Activated naive CD4-positive, alpha-beta T cell treated with Interleukin-2 at 50 U/mL for 16 hours (primary cell): ENCODE data around the gene NKAIN2.
"Not testable (repeated sequence)": the region's sequence is repeated elsewhere in the genome, so short reads cannot be mapped to it uniquely, and the experiment has no call there.

Experiments
- DNase-seq: peaks from one replicate; pipeline ENCODE4 v3.0.0-alpha.2; 2020

Gene NKAIN2

GRCh38 chr6:123897965-123898364 lies 94.3 kb downstream of the NKAIN2 start:
- no peak for DNase-seq

DNA sequence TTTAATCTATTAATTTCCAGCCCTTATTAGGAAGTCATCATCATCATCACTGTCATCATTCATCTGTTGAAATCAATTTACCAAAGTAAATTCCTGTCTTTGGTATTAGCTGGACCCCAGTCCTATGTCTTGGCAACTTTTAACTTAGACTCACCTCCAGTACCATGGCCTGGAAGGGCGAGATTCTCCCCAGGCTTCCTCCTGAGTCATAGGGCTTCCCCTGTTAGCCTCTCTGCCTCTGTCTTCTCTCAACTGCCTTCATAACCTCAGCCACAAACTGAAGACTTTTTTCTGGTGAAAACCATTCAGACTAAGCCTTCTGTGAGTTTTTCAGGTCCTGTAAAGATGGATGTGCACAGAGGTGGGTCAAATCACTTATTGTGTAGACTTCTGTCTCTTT lies 95.0 kb downstream of the NKAIN2 start:
- DNase-seq, result no peak

DNA sequence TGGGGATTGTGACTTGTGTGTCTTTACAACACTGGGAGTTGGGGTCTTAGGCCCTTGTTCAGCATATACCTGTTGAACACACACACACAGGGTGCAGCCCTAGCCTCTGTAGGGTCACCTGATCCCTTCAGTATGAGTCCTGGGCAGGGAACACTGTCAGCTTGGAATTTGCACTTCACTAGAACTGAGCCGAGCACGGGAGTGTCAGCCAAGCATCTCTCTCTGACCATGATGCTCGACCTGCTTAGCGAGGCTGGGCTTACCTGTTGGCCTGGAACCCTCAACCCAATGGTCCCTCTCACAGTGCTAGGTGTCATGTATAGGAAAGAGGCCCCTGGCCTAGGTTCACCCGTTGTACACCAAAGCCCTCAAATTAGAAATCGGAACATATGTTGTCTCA lies 96.1 kb downstream of the NKAIN2 start:
- DNase-seq, result no peak

DNA sequence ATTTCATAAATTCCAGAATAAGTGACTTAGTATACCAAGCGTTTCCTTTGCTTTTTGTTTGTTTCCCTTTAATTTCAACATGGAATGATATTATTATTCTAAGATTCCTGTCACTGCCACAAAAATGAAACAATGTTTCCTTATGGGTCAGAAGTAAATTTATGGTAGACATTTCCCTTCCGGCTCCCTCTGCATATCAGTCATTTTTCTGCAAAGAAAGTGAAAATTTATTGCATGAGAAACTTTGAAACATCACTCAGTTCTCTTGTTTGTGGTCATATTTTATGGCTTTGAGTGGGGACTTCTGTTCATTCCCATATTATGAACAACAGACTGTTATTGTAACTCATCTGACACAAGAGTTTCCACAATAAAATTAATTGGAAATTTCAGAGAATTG lies 97.8 kb downstream of the NKAIN2 start:
- no peak for DNase-seq

GRCh38 chr6:123902738-123903313 lies 99.2 kb downstream of the NKAIN2 start:
- no peak for DNase-seq

GRCh38 chr6:123904228-123904627 lies 100.6 kb downstream of the NKAIN2 start:
- no peak for DNase-seq

DNA sequence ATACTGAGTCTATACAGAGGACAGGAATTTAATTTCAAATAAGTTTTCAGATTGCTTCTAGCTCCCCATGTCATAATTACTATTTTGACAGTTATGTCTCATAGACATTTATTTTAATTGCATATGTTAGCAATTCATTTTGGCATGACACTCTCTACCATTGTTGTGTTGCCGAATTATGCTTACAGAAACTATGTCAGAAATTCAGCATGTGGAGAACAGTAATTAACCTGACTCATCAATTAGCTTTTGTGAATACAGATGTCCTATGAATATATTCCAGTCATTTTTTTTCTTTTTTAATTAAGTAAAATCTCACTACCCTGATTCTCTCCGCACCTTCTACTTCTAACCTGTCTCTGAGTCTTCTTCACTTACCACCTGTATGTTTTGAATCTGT lies 105.1 kb downstream of the NKAIN2 start:
- no peak for DNase-seq

DNA sequence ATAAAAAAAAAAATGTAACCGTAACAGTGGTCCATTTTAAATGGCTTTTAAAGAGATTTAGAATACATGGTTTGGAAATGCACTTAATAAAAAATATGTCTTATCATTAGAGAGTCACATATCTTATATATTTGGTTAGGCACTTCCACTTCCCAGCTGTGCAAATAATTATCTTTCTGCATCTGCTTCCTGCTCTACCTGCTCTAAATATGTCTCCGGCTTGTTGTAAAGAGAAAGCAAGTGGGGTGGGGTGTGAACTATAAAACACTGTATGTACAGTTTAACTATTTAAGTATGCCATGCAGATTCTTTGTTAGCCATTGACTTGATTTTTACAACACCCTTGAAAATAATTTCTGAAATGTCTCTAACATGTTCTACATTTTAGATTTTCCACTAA lies 106.3 kb downstream of the NKAIN2 start:
- DNase-seq, result no peak

GRCh38 chr6:123913863-123914262 lies 110.2 kb downstream of the NKAIN2 start:
- DNase-seq, result no peak

GRCh38 chr6:123923379-123923778 lies 119.7 kb downstream of the NKAIN2 start:
- not testable (repeated sequence) for DNase-seq

GRCh38 chr6:123925350-123925749 lies 121.7 kb downstream of the NKAIN2 start:
- no peak for DNase-seq

GRCh38 chr6:123925842-123926399 lies 122.3 kb downstream of the NKAIN2 start:
- no peak for DNase-seq

DNA sequence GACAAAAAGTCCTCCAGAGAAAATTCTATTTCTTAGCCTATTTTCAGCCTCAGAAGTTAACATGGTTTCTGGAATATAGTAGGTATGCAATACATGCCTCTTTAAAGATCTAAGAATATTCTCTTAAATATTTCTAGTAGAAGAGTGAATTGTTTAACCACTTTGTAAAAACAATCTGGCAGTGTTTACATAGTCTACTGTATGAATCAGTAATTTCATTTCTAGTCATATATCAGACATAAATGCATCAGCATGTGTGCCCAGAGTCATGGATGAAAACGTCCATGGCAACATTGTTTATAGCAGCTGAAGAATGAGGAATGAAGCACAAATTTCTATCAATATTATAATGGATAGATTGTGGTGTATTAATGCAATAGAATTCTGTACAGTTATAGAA lies 124.9 kb downstream of the NKAIN2 start:
- DNase-seq, result no peak

- no peak for DNase-seq
Observed at GRCh38 chr6:123931928-123932327, 128.3 kb downstream of the NKAIN2 start.

GRCh38 chr6:123940551-123940950 lies 136.9 kb downstream of the NKAIN2 start:
- DNase-seq, result no peak

- DNase-seq, result no peak
Observed at GRCh38 chr6:123941855-123942254, 138.2 kb downstream of the NKAIN2 start.

DNA sequence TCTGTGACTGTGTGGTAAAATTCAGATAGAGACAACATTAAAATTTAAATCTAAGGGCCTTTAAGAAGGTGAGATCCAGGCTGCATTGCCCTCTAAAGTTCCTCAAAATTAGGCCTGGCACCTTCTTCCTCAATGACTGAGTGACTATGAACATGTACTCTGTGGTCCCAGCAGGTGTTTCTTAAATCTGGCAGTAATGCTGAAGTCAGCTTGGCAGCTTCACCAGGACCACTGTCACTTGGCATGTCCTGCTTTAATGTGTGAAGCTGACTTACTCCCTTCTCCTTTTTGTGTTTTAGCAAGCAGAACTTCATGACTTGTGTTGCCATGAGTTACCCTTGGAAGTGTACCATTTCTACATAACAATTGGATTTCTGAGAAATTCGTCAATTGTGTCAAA lies 141.7 kb downstream of the NKAIN2 start:
- no peak for DNase-seq

- no peak for DNase-seq
Observed at GRCh38 chr6:123953920-123954319, 150.3 kb downstream of the NKAIN2 start.

DNA sequence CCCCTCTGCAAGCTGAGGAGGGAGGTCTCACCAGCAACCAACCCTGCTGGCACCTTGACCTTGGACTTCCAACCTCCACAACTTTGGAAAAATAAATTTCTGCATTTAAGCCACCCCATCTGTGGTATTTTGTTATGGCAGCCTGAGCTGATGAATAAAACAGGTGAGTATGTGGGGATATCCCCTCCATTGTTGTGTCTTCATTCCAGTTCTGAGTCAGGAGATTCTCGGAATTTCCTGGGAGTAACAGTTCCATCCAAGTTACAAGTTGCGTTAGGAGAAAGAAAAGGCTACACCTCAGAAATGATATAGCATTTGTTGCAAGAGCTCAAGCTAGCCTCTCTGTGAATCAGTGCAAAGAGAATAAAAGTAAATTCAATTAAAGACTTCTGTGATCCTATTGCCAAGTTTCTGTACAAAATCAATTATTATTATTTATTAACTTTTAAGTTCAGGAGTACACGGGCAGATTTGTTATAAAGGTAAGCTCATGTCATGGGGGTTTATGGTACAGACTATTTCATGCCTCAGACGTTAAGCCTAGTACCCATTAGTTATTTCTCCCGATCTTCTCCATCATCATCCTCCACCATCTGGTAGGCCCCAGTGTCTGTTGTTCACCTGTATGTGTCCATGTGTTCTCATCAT lies 153.0 kb downstream of the NKAIN2 start:
- DNase-seq, result no peak

DNA sequence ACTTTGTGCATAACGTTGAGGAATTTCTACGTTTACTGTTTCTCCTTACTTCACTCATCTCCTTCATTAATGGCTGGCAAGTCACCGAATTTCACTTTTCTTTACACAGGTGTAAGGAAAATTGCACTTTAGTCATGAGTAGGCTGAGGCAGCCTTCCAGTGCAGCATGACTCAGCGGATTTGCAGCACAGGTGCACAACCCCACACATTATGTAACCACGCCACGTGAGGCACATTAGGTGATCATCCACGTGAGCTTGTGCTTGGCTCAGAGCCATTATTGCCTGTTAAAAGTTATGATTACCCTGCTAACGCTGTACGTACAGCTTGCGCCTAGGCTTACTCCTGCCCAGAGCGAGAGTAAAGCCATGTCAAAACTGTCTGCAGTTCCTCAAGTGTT lies 158.8 kb downstream of the NKAIN2 start:
- DNase-seq, result no peak

GRCh38 chr6:123965894-123966293 lies 162.2 kb downstream of the NKAIN2 start:
- DNase-seq, result no peak

DNA sequence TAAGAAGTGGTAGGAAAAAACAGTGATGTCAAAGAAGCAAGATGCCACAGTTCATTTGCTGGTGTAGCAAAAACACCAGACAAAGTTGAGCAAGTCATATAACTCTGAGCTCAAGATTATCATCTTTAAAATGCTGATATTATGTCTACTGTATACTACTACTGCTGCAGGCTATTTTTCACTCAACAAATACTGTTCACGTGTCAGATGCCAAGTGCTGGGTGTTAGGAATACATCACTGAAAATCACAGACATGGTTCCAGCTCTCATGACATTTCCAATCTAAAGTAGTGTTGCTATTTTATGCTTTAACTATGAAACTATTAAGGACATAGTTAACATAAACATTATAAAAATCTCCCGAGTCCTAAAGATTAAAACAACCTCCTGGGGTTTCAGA lies 163.0 kb downstream of the NKAIN2 start:
- no peak for DNase-seq

GRCh38 chr6:123967905-123968304 lies 164.2 kb downstream of the NKAIN2 start:
- DNase-seq, result no peak

- DNase-seq, result no peak
Observed at GRCh38 chr6:123972600-123973294, 169.1 kb downstream of the NKAIN2 start.
